ENCODE data around the gene NR3C2.

- TF ChIP-seq CTCF (conservative IDR thresholded peaks at IDR 0.05) (no peak), EZH2 (IDR thresholded peaks at IDR 0.05; ENCODE audit: low read depth) (no peak)
These were observed 171.0 kb downstream of the NR3C2 start for GRCh38 chr4:148271166-148271565.

All from PC-9 (cell line).